Measurements from ENCODE around the gene MTTP. TPM values are rescaled to one million over a fixed set of nuclear protein-coding genes. Genes with fewer than 3 reads are reported as not detected.

MTTP gene
- total RNA-seq, 1 donor from 2014 or later: 0.08 TPM

GRCh38 chr4:99645036-99645435 is 70.4 kb downstream of the MTTP start:
- Histone ChIP-seq H3K36me3 (ENCODE audit: control insufficient read depth, insufficient read depth, low read length) (no peaks in the 10 kb centered on the region), H3K4me3 (ENCODE audit: low read depth, low read length) (no peak overlapping the region), H3K27me3 (ENCODE audit: control insufficient read depth, insufficient read depth, low read length) (no peaks in the 10 kb centered on the region)
- no peak for DNase-seq (ENCODE audit: low read depth)
- no peak for TF ChIP-seq CTCF (IDR thresholded peaks at IDR 0.05; ENCODE audit: insufficient read depth, low read length, poor library complexity, severe bottlenecking)

GRCh38 chr4:99645638-99646037 is 71.0 kb downstream of the MTTP start:
- no peak for DNase-seq (ENCODE audit: low read depth)
- no peaks in the 10 kb centered on the region for H3K36me3 ChIP-seq (ENCODE audit: control insufficient read depth, insufficient read depth, low read length)
- no peak for TF ChIP-seq CTCF (IDR thresholded peaks at IDR 0.05; ENCODE audit: insufficient read depth, low read length, poor library complexity, severe bottlenecking)
- H3K27me3 ChIP-seq (ENCODE audit: control insufficient read depth, insufficient read depth, low read length): no peaks in the 10 kb centered on the region
- H3K4me3 ChIP-seq (ENCODE audit: low read depth, low read length): no peak overlapping the region

- TF ChIP-seq CTCF (IDR thresholded peaks at IDR 0.05; ENCODE audit: insufficient read depth, low read length, poor library complexity, severe bottlenecking): no peak
- no peak for DNase-seq (ENCODE audit: low read depth)
- Histone ChIP-seq H3K36me3 (ENCODE audit: control insufficient read depth, insufficient read depth, low read length) (no peaks in the 10 kb centered on the region), H3K27me3 (ENCODE audit: control insufficient read depth, insufficient read depth, low read length) (no peaks in the 10 kb centered on the region), H3K4me3 (ENCODE audit: low read depth, low read length) (no peak overlapping the region)
Observed at GRCh38 chr4:99647071-99647470, 72.4 kb downstream of the MTTP start.

DNA sequence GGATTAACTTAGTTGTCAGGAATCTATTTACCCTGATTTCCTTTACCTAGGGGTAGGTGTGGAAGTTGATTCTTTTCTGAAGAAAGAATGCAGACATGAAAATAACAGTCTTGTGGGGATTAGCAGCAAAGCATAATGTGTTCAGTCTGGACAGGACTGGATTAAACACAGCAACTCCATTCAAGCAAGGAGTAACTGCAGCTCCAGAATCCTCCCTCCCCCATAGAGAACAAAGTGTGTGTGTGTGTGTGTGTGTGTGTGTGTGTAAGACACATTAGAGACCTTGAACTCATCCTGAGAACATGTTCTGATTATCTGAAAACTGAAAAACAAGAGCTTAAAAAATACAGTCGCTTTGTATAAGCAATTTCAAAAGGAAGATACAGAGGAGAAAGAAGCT is 73.7 kb downstream of the MTTP start:
- no peak for DNase-seq (ENCODE audit: low read depth)

DNA sequence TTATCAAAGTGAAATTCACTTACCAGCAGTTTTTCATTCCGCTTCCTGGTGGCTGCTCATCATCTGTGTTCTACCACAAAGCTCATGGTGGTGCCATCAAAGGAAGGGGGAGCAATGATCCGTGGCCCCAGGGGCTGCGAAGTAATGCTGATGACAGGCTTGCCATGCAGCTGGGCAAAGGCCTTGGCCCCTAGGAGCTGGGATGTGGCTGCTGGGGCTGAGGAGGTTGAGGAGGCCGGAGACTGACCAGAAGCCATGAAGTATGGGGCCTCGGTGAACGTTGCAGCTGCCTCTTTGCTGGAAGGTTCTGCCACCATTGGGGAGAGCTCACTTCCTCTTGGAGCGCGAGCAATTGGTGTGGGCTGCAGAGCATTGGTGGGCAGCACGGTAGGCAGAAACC is 74.6 kb downstream of the MTTP start:
- no peak for DNase-seq (ENCODE audit: low read depth)
- Histone ChIP-seq H3K36me3 (ENCODE audit: control insufficient read depth, insufficient read depth, low read length) (no peaks in the 10 kb centered on the region), H3K27me3 (ENCODE audit: control insufficient read depth, insufficient read depth, low read length) (peaks cover 2% of the 10 kb centered on the region), H3K4me3 (ENCODE audit: low read depth, low read length) (no peak overlapping the region)
- TF ChIP-seq CTCF (IDR thresholded peaks at IDR 0.05; ENCODE audit: insufficient read depth, low read length, poor library complexity, severe bottlenecking): no peak

More for the DNA sequence above, 73.7 kb downstream of the MTTP start:
- Histone ChIP-seq H3K4me3 (ENCODE audit: low read depth, low read length) (no peak overlapping the region), H3K27me3 (ENCODE audit: control insufficient read depth, insufficient read depth, low read length) (peaks cover 2% of the 10 kb centered on the region), H3K36me3 (ENCODE audit: control insufficient read depth, insufficient read depth, low read length) (no peaks in the 10 kb centered on the region)
- TF ChIP-seq CTCF (IDR thresholded peaks at IDR 0.05; ENCODE audit: insufficient read depth, low read length, poor library complexity, severe bottlenecking): no peak

- H3K27me3 ChIP-seq (ENCODE audit: control insufficient read depth, insufficient read depth, low read length): peaks cover 2% of the 10 kb centered on the region
Observed at GRCh38 chr4:99649778-99650177, 75.2 kb downstream of the MTTP start.

More at GRCh38 chr4:99649778-99650177, 75.2 kb downstream of the MTTP start:
- no peak for DNase-seq (ENCODE audit: low read depth)
- H3K36me3 ChIP-seq (ENCODE audit: control insufficient read depth, insufficient read depth, low read length): no peaks in the 10 kb centered on the region
- no peak overlapping the region for H3K4me3 ChIP-seq (ENCODE audit: low read depth, low read length)
- TF ChIP-seq CTCF (IDR thresholded peaks at IDR 0.05; ENCODE audit: insufficient read depth, low read length, poor library complexity, severe bottlenecking): no peak

Data from kidney epithelial cell (primary cell).